HTR-8/SVneo (cell line): ENCODE results near the gene PKDCC.

Experiments
- DNase-seq: peaks from one replicate; pipeline ENCODE4 v3.0.0; 2011; ENCODE audit warnings: low spot score, mixed read lengths; ENCODE audit not compliant: insufficient read length
- FAIRE-seq: peaks from 2 replicates; lab custom pipeline; 2011; peaks lifted over from hg19 to GRCh38; lab: Jason Lieb, UNC

PKDCC gene

DNA sequence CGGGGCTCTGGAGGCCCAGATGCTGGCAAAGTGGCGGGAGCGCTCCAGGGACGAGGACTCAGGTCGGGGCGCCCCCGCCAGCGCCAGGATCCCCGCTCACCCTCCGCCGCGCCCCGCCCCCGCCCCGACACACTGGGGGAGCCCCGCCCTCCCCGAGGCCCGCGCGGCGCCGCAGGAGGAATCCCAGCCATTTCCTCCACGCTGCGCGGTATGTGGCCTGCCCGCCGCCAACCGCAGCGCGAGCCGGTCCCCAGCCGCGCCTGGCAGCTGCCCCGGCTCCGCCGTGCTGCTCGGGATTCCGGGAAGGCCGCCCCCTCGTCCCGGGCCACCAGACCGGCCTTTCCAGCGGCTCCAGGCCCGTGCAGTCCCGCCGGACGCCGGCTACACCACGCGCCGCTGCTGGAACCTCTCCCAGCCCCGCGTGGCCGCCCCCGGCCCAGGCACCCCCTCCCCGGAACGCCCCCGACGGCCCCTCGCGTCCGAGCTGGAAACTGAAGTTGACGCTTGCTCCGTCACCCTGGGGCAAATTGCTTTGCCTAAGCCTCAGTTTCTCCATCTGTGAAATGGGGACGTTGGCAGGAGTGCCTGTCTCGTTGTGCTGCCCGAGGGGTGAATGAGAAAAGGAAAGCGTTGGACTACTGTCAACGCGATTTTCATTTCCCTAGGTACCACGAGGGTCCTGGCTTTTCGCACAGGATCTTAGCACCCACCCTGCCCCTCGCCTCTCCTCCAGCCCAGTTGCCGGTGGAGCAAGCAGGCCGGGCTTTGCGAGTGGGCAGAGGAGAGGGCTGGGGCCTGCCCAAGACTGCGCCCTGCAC is 53.6 kb downstream of the PKDCC start:
- DNase-seq (no peak), FAIRE-seq (no peak)

DNA sequence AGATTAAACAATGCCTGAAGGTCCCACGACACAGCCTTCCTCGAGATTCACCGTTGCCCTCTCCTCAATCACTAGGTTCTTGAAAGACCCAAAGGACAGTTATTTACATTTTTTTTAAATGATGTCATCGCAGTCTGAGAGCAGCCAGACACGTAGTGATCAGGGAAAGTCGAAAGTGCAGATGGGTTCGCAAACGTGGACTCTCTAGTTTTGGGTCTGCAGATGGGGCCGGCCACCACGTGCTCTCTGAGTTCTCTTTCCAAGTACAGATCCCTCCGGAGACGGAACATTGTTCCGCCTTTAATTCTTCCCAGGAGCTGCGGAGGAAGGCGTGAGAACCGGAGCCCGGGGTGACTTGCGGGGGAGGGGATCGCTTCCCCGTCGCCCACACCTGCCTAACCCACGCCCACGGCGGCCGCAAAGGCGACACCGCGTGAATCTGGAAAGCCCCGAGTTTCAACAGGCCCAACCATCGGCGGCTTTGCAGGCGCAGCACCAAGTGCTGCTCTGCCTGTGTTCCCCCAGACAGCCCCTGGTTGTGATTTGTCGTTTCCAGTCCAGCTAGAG is 54.3 kb downstream of the PKDCC start:
- FAIRE-seq: no peak
- peak; percentile 57 for DNase-seq

DNA sequence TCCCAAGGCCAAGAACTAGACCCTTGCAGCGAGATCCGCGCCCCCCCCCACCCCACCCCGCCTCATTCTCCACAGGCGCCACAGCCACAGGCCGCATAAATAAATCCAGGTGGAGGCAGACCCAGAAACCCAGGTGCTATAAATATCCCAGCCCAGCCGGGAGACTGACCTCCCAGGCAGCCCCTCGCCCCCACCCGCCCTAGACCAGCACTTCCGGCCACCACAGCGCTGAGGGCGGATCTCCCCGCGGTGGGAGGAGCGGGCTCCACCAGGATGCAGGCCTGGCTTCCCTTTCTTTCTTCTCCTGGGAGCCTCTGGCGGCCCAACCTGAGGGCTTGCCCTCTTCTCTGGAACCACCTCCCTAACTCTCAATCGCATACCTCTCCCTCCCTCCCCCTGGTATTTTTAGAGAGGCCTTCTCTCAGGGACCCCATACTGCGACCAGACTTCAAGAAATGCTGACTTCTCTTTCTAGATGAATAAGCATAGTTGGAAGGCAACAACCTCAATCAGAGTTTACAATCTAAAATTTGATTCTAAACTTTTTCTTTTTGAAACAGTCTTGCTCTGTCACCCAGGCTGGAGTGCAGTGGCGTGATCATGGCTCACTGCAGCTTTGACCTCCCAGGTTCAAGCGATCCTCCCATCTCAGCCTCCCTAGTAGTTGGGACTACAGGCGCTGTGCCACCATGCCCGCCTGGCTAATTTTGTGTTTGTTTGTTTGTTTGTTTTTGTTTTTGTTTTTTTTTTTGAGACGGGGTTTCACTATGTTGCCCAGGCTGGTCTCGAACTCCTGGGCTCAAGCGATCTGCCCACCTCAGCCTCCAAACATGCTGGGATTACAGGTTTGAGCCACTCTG is 55.0 kb downstream of the PKDCC start:
- no peak for FAIRE-seq
- no peak for DNase-seq

DNA sequence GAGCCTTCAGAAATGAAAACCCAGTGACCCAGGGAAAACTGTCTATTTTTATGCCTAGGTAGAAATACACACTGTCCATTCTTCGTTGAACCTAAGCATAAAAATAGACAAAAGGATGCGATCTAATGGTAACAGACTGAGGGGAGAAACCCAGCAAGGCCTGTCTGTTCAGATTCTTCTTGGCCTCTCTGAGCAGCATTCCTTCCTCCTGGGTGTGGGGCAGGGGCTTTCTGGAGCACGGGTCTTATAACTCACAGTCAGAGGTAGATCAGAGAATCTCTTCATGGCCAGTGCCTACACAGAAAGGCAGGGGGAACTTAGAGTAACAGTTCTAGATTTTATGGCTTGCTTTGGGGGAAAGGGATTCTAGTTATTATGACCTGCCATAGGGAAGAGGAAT is 56.0 kb downstream of the PKDCC start:
- DNase-seq: no peak
- no peak for FAIRE-seq

DNA sequence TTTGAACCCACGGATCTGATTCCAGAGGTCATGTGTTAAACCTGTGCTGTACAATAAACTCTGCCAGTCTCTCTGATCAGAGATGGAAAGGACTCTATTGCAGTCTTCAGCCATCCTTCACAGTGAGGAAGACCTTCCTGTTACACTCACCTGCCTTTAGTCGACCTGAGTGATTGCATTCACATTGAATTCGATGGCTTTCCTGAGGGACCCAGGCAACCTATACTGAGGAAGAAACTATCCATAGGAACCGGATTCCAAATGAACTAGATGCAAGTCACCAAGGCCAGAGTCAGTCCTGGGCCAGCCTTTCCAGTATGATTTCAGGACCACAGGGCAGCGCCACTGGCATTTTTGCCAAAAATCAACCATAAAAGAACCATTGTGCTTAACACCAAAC is 56.8 kb downstream of the PKDCC start:
- no peak for FAIRE-seq
- no peak for DNase-seq

DNA sequence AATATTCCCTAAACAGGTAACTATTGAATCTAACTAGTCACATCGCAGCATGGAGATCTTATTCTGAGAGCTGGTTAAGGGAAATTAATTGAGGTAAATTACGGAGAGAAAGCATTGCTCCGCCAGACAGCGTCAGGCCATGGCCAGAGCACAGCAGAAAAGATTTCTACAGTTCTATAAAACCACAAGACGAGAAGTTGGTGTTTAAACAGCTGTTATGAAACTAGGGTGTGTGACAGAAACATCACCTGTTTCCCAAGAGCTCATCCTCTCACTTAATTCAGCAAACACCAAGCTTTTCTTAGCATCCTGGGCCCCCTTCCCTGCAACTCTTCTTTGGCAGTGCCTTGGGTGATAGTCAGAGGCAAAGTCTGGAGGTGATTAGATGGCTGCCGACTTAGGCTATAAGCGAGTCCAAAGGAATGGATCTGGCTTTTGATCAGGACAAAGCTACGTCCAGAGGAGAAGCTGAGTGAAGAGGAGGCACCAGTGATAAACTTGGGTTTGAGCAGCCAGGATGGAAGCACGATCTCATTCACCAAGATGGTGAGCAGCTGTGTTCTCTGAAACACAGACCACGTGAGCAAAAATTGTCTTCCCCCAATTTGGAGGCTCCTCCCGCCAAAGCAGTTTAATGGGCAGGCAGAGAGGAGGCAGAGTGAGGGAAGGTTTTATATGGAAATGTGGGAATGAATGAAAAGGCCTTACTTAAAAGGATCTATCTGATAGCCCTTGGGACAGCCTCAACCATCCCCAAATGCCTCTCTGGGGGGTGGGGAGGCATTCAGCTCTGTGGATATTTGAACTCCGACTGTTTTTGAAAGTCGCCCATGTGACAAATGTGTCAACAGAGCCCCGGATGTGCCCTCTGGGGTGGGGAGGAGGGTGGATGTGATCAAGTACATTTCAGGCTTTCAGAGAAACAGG is 57.8 kb downstream of the PKDCC start:
- FAIRE-seq (no peak), DNase-seq (no peak)

DNA sequence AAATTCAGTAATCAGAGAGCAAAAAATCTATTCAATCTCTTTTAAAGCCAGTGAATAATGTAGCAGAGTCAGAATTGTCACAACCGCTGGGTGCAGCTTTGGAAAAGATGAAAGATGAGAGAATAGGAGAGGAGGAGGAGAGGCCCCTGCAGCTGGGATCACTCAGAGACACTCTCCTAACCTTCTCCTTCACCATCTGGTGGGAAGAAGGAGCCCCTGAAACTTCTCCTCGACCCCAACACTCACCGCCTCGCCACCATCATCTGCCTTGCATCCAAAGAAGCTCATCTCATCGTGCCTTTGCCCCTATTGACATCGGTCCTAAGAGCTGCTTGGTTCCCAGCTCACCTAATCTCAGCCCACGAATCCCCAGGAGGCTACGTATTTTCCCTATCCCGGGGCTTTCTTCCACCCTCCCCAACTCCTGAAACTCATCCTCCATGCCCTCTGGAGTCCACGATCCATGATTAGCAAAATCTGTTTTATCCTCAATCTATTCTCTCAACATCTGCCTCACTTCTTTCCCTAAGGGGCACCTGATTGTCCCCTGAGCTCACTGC is 58.5 kb downstream of the PKDCC start:
- DNase-seq: no peak
- no peak for FAIRE-seq

DNA sequence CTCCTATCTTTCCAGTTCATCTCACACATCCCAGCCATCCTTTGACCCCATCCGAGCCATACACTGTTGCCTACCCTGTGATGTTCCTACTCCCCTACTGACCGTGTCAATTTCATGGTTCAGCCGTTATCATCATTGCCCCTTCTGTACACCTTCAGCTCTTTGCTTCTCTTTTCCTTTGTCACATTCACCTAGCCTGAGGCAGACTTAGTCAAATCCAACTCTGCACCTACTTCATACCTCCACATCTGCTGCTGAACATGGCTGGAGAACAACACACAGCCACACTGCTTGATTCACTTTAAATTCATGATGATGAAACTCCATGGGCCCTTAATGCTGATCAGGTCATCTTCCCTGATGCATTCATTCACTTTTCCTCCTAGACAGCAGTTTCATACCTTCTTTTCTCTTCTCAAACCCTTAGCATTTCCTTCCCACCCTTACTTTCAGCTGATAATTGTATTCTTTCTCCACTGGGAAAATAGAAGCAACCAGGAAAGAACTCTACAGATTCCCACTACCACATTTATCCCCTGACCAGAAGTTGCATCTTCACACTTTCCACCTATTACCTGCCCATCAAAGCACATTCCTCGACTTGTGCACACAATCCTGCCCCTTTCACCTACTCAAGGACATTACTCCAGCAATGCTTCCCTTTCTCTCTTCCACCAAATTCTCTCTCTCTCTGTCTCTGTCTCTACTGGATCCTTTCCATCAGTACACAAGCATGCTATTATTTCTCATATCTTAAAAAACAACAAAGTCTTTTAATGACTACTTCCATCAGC is 59.6 kb downstream of the PKDCC start:
- no peak for DNase-seq
- FAIRE-seq: peak; percentile 26
